ENCODE data around the gene ARHGDIG.

GRCh38 chr16:279531-279930 lies 860 bp upstream of the ARHGDIG start:
- TF ChIP-seq CTCF (conservative IDR thresholded peaks at IDR 0.05; ENCODE audit: low read depth, low read length), result no peak
- no peak for TF ChIP-seq EZH2 (IDR thresholded peaks at IDR 0.05; ENCODE audit: borderline replicate concordance, low read depth, low read length, poor library complexity, severe bottlenecking)

Data from A673 (cell line).